Transverse colon (tissue), 4 donors: Measurements from ENCODE around the gene PHYHD1. TPM values are rescaled to one million over a fixed set of nuclear protein-coding genes. Genes with fewer than 3 reads are reported as not detected.

Source experiments
- DNase-seq: peaks from one replicate; pipeline ENCODE4 v3.0.0-alpha.2; 2019
- H3K27ac ChIP-seq, 4 donors: fragments of 200-600 bp; sonication (generic); 2 replicates each; pipeline ENCODE4 v1.5.1; 2016 to 2018; ENCODE audit warnings: inconsistent platforms in 4 of 4
- H3K27me3 ChIP-seq: fragments of 200-600 bp; sonication (generic); 2 replicates; pipeline ENCODE4 v1.5.1; 2017; ENCODE audit warnings: inconsistent platforms
- H3K36me3 ChIP-seq, 4 donors: fragments of 200-600 bp; sonication (generic); 2 replicates each; pipeline ENCODE4 v1.5.1; 2017 to 2019; ENCODE audit warnings: inconsistent platforms in 4 of 4
- H3K4me1 ChIP-seq, 4 donors: fragments of 200-600 bp; sonication (generic); 2 replicates each; pipeline ENCODE4 v1.5.1; 2017 to 2020; ENCODE audit warnings: inconsistent platforms in 4 of 4
- H3K4me3 ChIP-seq, 4 donors: fragments of 200-600 bp; sonication (generic); 1 replicate in 1 of 4; 2 replicates in 3 of 4; pipeline versions ENCODE4 v1.5.1 to v1.6.1; 2017 to 2019; ENCODE audit warnings: inconsistent platforms in 4 of 4
- H3K9me3 ChIP-seq, 2 donors: fragments of 200-600 bp; sonication (generic); 2 replicates each; pipeline ENCODE4 v1.5.1; 2017 to 2019; ENCODE audit warnings: inconsistent platforms in 2 of 2
- CTCF ChIP-seq, 5 experiments: fragments of 200-600 bp in 3 of 5; fragments of 450-650 bp in 2 of 5; sonication (generic) in 3 of 5; IDR thresholded peaks; 1 replicate in 2 of 5; 2 replicates in 3 of 5; pipeline ENCODE4 v1.5.1; 2016 to 2017; ENCODE audit warnings: antibody characterized with exemption in 5 of 5, inconsistent platforms in 3 of 5, mild to moderate bottlenecking in 2 of 5, moderate library complexity in 1 of 5
- EP300 ChIP-seq: sonication (generic); formaldehyde crosslinking; IDR thresholded peaks from one replicate; pipeline ENCODE4 v1.6.1; 2017; ENCODE audit warnings: antibody characterized with exemption, low read depth
- POLR2A ChIP-seq: fragments of 450-650 bp; IDR thresholded peaks from one replicate; pipeline ENCODE4 v1.6.1; 2016; ENCODE audit warnings: antibody characterized with exemption, mild to moderate bottlenecking, moderate library complexity
- POLR2AphosphoS5 ChIP-seq, 3 donors: sonication (generic); formaldehyde crosslinking; IDR thresholded peaks; one replicate each; pipeline ENCODE4 v1.6.1; 2016; ENCODE audit warnings: antibody characterized with exemption in 3 of 3
- WGBS, 2 donors: methylation state at CpG; one replicate each; pipeline ENCODE4 v1.1.5; 2018; ENCODE audit warnings: low coverage in 1 of 2; 5-methylcytosine and 5-hydroxymethylcytosine counted together
- in situ Hi-C, 4 donors: fragments of 200-750 bp; cut with MboI; loops; one replicate each; pipeline versions ENCODE4 v1.15.0 to v1.15.1; 2017; ENCODE audit warnings: low sequenced_read_pairs in 3 of 4, low pct_ligation_motif_present in 1 of 4, low pct_unique_long_range_greater_than_20kb in 1 of 4
- intact Hi-C: fragments of 100-400 bp; cut with DNase I; formaldehyde crosslinking; loops from one replicate; pipeline ENCODE4 v1.15.1; 2023; ENCODE audit warnings: low total_unique reads
- total RNA-seq, 4 donors: library from RNA; depleted of rRNA; stranded (reverse); fragments of >200 nt; gene quantifications; one replicate each; pipeline ENCODE4 v1.1.0, GENCODE V29; 2016

Gene PHYHD1
- total RNA-seq, 4 donors from 2014 or later: 3.2 to 22.4 (median 5.5) TPM

GRCh38 chr9:128969491-128969890 lies 48.7 kb downstream of the PHYHD1 start:
- H3K4me1 ChIP-seq: no peaks in the 10 kb centered on the region
- no peak overlapping the region for H3K4me3 ChIP-seq
- H3K27ac ChIP-seq: no peak overlapping the region
- H3K9me3 ChIP-seq: no peaks in the 10 kb centered on the region
- in situ Hi-C loops: no loop called here
- TF ChIP-seq CTCF (IDR thresholded peaks at IDR 0.05): no peak
- TF ChIP-seq POLR2A: no peak
- TF ChIP-seq EP300: no peak
- no peak for TF ChIP-seq POLR2AphosphoS5 (IDR thresholded peaks at IDR 0.05)
- 93 to 94% methylated on average over 4 to 5 of the region's 5 CpGs for WGBS, 2 donors
- H3K27me3 ChIP-seq: no peaks in the 10 kb centered on the region
- no peak for DNase-seq
- intact Hi-C loops: loop anchor here (10.0 kb wide), 1 partner anchor 375 kb away; no protein-coding TSS in a partner anchor
- H3K36me3 ChIP-seq: peaks cover 0 to 50% (median 15%) of the 10 kb centered on the region in 4 donors

GRCh38 chr9:128972956-128973355 lies 52.2 kb downstream of the PHYHD1 start:
- Histone ChIP-seq H3K9me3 (no peaks in the 10 kb centered on the region), H3K27me3 (no peaks in the 10 kb centered on the region), H3K36me3 (peaks cover 0 to 53% (median 22%) of the 10 kb centered on the region in 4 donors), H3K4me3 (no peak overlapping the region), H3K4me1 (no peaks in the 10 kb centered on the region), H3K27ac (no peak overlapping the region)
- in situ Hi-C loops (no loop called here), intact Hi-C loops (no loop called here)
- TF ChIP-seq POLR2A: no peak
- TF ChIP-seq CTCF (IDR thresholded peaks at IDR 0.05): no peak
- TF ChIP-seq POLR2AphosphoS5 (IDR thresholded peaks at IDR 0.05): no peak
- TF ChIP-seq EP300: no peak
- 87 to 100% methylated on average over 2 to 4 of the region's 4 CpGs for WGBS, 2 donors
- DNase-seq: no peak

GRCh38 chr9:128979111-128979510 lies 58.3 kb downstream of the PHYHD1 start:
- intact Hi-C loops: no loop called here
- H3K36me3 ChIP-seq: peaks cover 0 to 68% (median 31%) of the 10 kb centered on the region in 4 donors

GRCh38 chr9:128983536-128983935 lies 62.8 kb downstream of the PHYHD1 start:
- Histone ChIP-seq H3K9me3 (no peaks in the 10 kb centered on the region), H3K4me3 (no peak overlapping the region), H3K4me1 (no peaks in the 10 kb centered on the region), H3K27ac (no peak overlapping the region), H3K36me3 (peaks cover 0 to 67% (median 29%) of the 10 kb centered on the region in 4 donors), H3K27me3 (no peaks in the 10 kb centered on the region)
- DNase-seq: no peak
- TF ChIP-seq POLR2A: no peak
- TF ChIP-seq POLR2AphosphoS5 (IDR thresholded peaks at IDR 0.05): no peak
- TF ChIP-seq CTCF (IDR thresholded peaks at IDR 0.05): no peak
- no peak for TF ChIP-seq EP300
- intact Hi-C loops: no loop called here
- WGBS, 2 donors: 95 to 98% methylated on average over 6 to 8 of the region's 8 CpGs
- in situ Hi-C loops: loop anchor here in 1 of 4 donors (25.0 kb wide), 1 partner anchor 371 kb away; no protein-coding TSS in a partner anchor

More at GRCh38 chr9:128979111-128979510, 58.3 kb downstream of the PHYHD1 start:
- TF ChIP-seq POLR2AphosphoS5 (IDR thresholded peaks at IDR 0.05) (no peak), CTCF (IDR thresholded peaks at IDR 0.05) (no peak), EP300 (no peak), POLR2A (no peak)
- in situ Hi-C loops: loop anchor here in 1 of 4 donors (25.0 kb wide), 1 partner anchor 367 kb away; no protein-coding TSS in a partner anchor
- WGBS, 2 donors: 94 to 100% methylated on average over 3 of the region's 3 CpGs
- H3K9me3 ChIP-seq: no peaks in the 10 kb centered on the region
- no peak overlapping the region for H3K27ac ChIP-seq
- no peak overlapping the region for H3K4me3 ChIP-seq
- H3K27me3 ChIP-seq: no peaks in the 10 kb centered on the region
- no peak for DNase-seq
- no peaks in the 10 kb centered on the region for H3K4me1 ChIP-seq
